Transverse colon (tissue), 4 donors: ENCODE results near the gene UAP1L1. TPM values are rescaled to one million over a fixed set of nuclear protein-coding genes. Genes with fewer than 3 reads are reported as not detected.
A peak's percentile ranks its signal among the peaks of the same experiment; 100 is the strongest.

ENCODE experiments used
- DNase-seq: peaks from one replicate; pipeline ENCODE4 v3.0.0-alpha.2; 2019
- H3K27ac ChIP-seq, 4 donors: fragments of 200-600 bp; sonication (generic); 2 replicates each; pipeline ENCODE4 v1.5.1; 2016 to 2018; ENCODE audit warnings: inconsistent platforms in 4 of 4
- H3K27me3 ChIP-seq: fragments of 200-600 bp; sonication (generic); 2 replicates; pipeline ENCODE4 v1.5.1; 2017; ENCODE audit warnings: inconsistent platforms
- H3K36me3 ChIP-seq, 4 donors: fragments of 200-600 bp; sonication (generic); 2 replicates each; pipeline ENCODE4 v1.5.1; 2017 to 2019; ENCODE audit warnings: inconsistent platforms in 4 of 4
- H3K4me1 ChIP-seq, 4 donors: fragments of 200-600 bp; sonication (generic); 2 replicates each; pipeline ENCODE4 v1.5.1; 2017 to 2020; ENCODE audit warnings: inconsistent platforms in 4 of 4
- H3K4me3 ChIP-seq, 4 donors: fragments of 200-600 bp; sonication (generic); 1 replicate in 1 of 4; 2 replicates in 3 of 4; pipeline versions ENCODE4 v1.5.1 to v1.6.1; 2017 to 2019; ENCODE audit warnings: inconsistent platforms in 4 of 4
- H3K9me3 ChIP-seq, 2 donors: fragments of 200-600 bp; sonication (generic); 2 replicates each; pipeline ENCODE4 v1.5.1; 2017 to 2019; ENCODE audit warnings: inconsistent platforms in 2 of 2
- EP300 ChIP-seq: sonication (generic); formaldehyde crosslinking; IDR thresholded peaks from one replicate; pipeline ENCODE4 v1.6.1; 2017; ENCODE audit warnings: antibody characterized with exemption, low read depth
- POLR2A ChIP-seq: fragments of 450-650 bp; IDR thresholded peaks from one replicate; pipeline ENCODE4 v1.6.1; 2016; ENCODE audit warnings: antibody characterized with exemption, mild to moderate bottlenecking, moderate library complexity
- POLR2AphosphoS5 ChIP-seq, 3 donors: sonication (generic); formaldehyde crosslinking; IDR thresholded peaks; one replicate each; pipeline ENCODE4 v1.6.1; 2016; ENCODE audit warnings: antibody characterized with exemption in 3 of 3
- WGBS, 2 donors: methylation state at CpG; one replicate each; pipeline ENCODE4 v1.1.5; 2018; ENCODE audit warnings: low coverage in 1 of 2; 5-methylcytosine and 5-hydroxymethylcytosine counted together
- in situ Hi-C, 4 donors: fragments of 200-750 bp; cut with MboI; loops; one replicate each; pipeline versions ENCODE4 v1.15.0 to v1.15.1; 2017; ENCODE audit warnings: low sequenced_read_pairs in 3 of 4, low pct_ligation_motif_present in 1 of 4, low pct_unique_long_range_greater_than_20kb in 1 of 4
- intact Hi-C: fragments of 100-400 bp; cut with DNase I; formaldehyde crosslinking; loops from one replicate; pipeline ENCODE4 v1.15.1; 2023; ENCODE audit warnings: low total_unique reads
- small RNA-seq, 4 donors: library from RNA; depleted of rRNA; stranded (forward); fragments of <200 nt; gene quantifications; one replicate each; pipeline ENCODE3, GENCODE V24; 2016
- total RNA-seq, 4 donors: library from RNA; depleted of rRNA; stranded (reverse); fragments of >200 nt; gene quantifications; one replicate each; pipeline ENCODE4 v1.1.0, GENCODE V29; 2016
- TF ChIP-seq, protein P1 (sequence below), 5 experiments: fragments of 200-600 bp in 3 of 5; fragments of 450-650 bp in 2 of 5; sonication (generic) in 3 of 5; IDR thresholded peaks; 1 replicate in 2 of 5; 2 replicates in 3 of 5; pipeline ENCODE4 v1.5.1; 2016 to 2017; ENCODE audit warnings: antibody characterized with exemption in 5 of 5, inconsistent platforms in 3 of 5, mild to moderate bottlenecking in 2 of 5, moderate library complexity in 1 of 5

The UAP1L1 gene
- total RNA-seq, 4 donors from 2014 or later, result 6.4 to 28.8 (median 11.7) TPM

- peak overlapping the region; percentile 71 to 82 (median 75) for H3K27ac ChIP-seq
- TF ChIP-seq, protein P1, sequence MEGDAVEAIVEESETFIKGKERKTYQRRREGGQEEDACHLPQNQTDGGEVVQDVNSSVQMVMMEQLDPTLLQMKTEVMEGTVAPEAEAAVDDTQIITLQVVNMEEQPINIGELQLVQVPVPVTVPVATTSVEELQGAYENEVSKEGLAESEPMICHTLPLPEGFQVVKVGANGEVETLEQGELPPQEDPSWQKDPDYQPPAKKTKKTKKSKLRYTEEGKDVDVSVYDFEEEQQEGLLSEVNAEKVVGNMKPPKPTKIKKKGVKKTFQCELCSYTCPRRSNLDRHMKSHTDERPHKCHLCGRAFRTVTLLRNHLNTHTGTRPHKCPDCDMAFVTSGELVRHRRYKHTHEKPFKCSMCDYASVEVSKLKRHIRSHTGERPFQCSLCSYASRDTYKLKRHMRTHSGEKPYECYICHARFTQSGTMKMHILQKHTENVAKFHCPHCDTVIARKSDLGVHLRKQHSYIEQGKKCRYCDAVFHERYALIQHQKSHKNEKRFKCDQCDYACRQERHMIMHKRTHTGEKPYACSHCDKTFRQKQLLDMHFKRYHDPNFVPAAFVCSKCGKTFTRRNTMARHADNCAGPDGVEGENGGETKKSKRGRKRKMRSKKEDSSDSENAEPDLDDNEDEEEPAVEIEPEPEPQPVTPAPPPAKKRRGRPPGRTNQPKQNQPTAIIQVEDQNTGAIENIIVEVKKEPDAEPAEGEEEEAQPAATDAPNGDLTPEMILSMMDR (IDR thresholded peaks at IDR 0.05), result no peak
- TF ChIP-seq POLR2A, result no peak
- TF ChIP-seq POLR2AphosphoS5 (IDR thresholded peaks at IDR 0.05), result no peak
- TF ChIP-seq EP300, result no peak
- H3K4me3 ChIP-seq, result peak overlapping the region; percentile 57 to 82 (median 62)
- no peak for DNase-seq
- no peaks in the 10 kb centered on the region for H3K9me3 ChIP-seq
- peaks cover 25% of the 10 kb centered on the region for H3K27me3 ChIP-seq
- 24% methylated on average over 34 of the region's 37 CpGs; no CpG with 5 or more reads in 1 of the 2 donors for WGBS, 2 donors
- H3K36me3 ChIP-seq, result no peaks in the 10 kb centered on the region
- H3K4me1 ChIP-seq, result peaks cover 10 to 35% (median 29%) of the 10 kb centered on the region in 4 donors
- in situ Hi-C loops, result loop anchor here in 2 of 4 donors (10.0 kb wide), 2 partner anchors 96 to 106 kb away; partner anchors contain the start of genes CYSRT1 (in 1 of the 2), RNF208 (in 1 of the 2), RNF224 (in 1 of the 2) and SLC34A3 (in 1 of the 2)
- intact Hi-C loops, result loop anchor here (5.0 kb wide), 1 partner anchor 98 kb away; the partner anchor contains the start of genes CYSRT1 and RNF224
Observed at GRCh38 chr9:137128862-137129455, 51.6 kb downstream of the UAP1L1 start.

DNA sequence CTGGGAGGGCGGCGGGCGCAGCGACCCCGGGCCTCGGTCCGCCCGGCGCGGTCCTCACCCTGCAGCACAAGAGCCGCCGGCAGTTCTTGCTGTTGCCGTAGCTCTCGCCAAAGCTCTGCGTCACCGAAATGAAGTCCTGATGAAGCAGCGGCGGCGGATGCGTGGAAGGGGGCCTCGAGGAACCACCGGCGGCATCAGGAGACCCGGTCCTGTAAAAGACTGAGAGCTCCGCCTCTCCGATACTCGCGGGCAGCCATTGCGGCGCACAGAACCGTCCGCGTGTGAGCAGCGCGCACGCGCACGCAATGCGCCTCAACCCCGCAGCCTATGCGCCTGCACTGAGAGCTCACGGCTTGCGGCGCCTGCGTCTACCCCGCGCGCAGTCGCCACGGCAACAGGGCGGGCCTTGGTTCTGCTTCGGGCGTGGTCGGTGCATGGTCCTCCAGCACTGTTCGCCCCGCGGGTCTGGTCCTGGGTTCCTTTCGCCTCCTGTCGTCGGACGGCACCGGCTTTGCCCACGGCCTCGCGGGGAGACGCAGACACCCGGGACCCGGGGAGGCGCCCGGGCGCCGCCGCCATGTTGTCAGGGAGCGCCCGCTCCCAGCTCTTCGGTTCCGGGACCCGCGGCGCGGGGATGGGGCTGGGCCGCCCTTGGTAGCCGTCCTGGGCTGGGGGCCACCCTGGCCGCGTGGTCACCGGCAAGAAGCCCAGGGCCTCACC lies 52.3 kb downstream of the UAP1L1 start:
- DNase-seq, result peak; percentile 91
- in situ Hi-C loops, result loop anchor here in 2 of 4 donors (10.0 kb wide), 2 partner anchors 95 to 105 kb away; partner anchors contain the start of genes CYSRT1 (in 1 of the 2), RNF208 (in 1 of the 2), RNF224 (in 1 of the 2) and SLC34A3 (in 1 of the 2)
- peak; percentile 63 to 77 (median 72) for TF ChIP-seq POLR2AphosphoS5 (IDR thresholded peaks at IDR 0.05)
- TF ChIP-seq EP300, result no peak
- TF ChIP-seq, protein P1 (IDR thresholded peaks at IDR 0.05), result peak in 1 of 5 experiments; percentile 15
- TF ChIP-seq POLR2A, result peak; percentile 39
- peaks cover 10 to 35% (median 29%) of the 10 kb centered on the region in 4 donors for H3K4me1 ChIP-seq
- H3K36me3 ChIP-seq, result no peaks in the 10 kb centered on the region
- no peaks in the 10 kb centered on the region for H3K9me3 ChIP-seq
- peaks cover 31% of the 10 kb centered on the region for H3K27me3 ChIP-seq
- intact Hi-C loops, result loop anchor here (5.0 kb wide), 1 partner anchor 98 kb away; the partner anchor contains the start of genes CYSRT1 and RNF224
- H3K4me3 ChIP-seq, result peak overlapping the region; percentile 57 to 82 (median 62)
- 2% methylated on average over 69 of the region's 86 CpGs; no CpG with 5 or more reads in 1 of the 2 donors for WGBS, 2 donors
- peak overlapping the region; percentile 71 to 82 (median 75) for H3K27ac ChIP-seq

DNA sequence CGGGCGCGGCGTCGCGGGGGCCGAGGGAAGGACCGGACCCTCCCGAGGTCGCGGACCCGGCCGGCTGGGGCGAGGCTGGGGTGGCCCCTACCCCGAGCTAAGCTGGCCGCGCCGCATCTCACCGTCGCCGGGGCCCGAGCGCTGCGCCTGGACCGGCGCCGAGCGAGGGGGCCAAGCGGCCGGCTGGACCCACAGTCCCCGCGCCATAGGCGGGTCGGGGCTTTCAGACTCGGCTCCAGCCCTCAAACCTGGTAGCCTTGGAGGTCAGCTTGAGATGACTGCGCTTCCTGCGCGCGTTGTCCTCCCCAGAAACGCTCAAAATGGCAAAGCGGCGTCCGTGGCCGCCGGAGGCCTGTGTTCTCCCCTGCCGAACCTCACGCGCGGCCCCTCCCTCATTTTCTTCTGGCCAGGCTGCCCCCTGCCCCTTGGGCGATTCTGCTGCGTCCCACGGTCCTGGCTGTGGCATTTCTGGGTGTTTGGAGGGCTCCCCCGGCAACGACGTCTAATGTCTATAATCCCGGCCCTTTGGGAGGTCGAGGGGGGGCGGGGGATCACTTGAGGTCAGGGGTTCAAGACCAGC lies 52.9 kb downstream of the UAP1L1 start:
- Histone ChIP-seq H3K27me3 (peaks cover 37% of the 10 kb centered on the region), H3K4me1 (peaks cover 10 to 35% (median 29%) of the 10 kb centered on the region in 4 donors), H3K4me3 (peak overlapping the region; percentile 57 to 82 (median 62)), H3K36me3 (no peaks in the 10 kb centered on the region), H3K27ac (peak overlapping the region; percentile 71 to 82 (median 75)), H3K9me3 (no peaks in the 10 kb centered on the region)
- in situ Hi-C loops (no loop called here), intact Hi-C loops (no loop called here)
- WGBS, 2 donors, result 40% methylated on average over 12 of the region's 58 CpGs; no CpG with 5 or more reads in 1 of the 2 donors
- TF ChIP-seq EP300 (no peak), POLR2AphosphoS5 (IDR thresholded peaks at IDR 0.05) (no peak), POLR2A (no peak)
- TF ChIP-seq, protein P1 (IDR thresholded peaks at IDR 0.05), result no peak
- no peak for DNase-seq

Small RNA genes lying within 50 kb of the gene (small RNA-seq; reads per million reads assigned to genes)
- 0 to 0.36 (median 0) reads per million in 4 donors for gene RF00153

Other genes starting within 250 kb of the UAP1L1 start
- 10 to 100 TPM in 3 of 4 donors, 1 to 10 TPM in 1; 9.8 to 26.5 (median 17.0) TPM for gene AJM1, start 235.0 kb upstream of the UAP1L1 start, total RNA-seq
- 100 to 1,000 TPM in 2 of 4 donors, 10 to 100 TPM in 2; 69.7 to 134 (median 107) TPM for gene PHPT1, start 228.1 kb upstream of the UAP1L1 start, total RNA-seq
- 10 to 100 TPM; 11.4 to 52.5 (median 23.2) TPM for gene MAMDC4, start 225.2 kb upstream of the UAP1L1 start, total RNA-seq
- gene EDF1, start 211.2 kb upstream of the UAP1L1 start, total RNA-seq, result 100 to 1,000 TPM; 353 to 618 (median 555) TPM
- 10 to 100 TPM; 12.5 to 60.6 (median 13.8) TPM for gene TRAF2, start 191.0 kb upstream of the UAP1L1 start, total RNA-seq
- 100 to 1,000 TPM; 294 to 820 (median 446) TPM for gene FBXW5, start 132.8 kb upstream of the UAP1L1 start, total RNA-seq
- gene C8G, start 132.3 kb upstream of the UAP1L1 start, total RNA-seq, result 1 to 10 TPM in 3 of 4 donors, not detected in 1; 4.3 to 7.9 (median 6.4) TPM
- 10 to 100 TPM in 1 of 4 donors, 1 to 10 TPM in 3; 1.2 to 52.7 (median 5.5) TPM for gene LCN12, start 125.2 kb upstream of the UAP1L1 start, total RNA-seq
- 10 to 100 TPM in 3 of 4 donors, 1 to 10 TPM in 1; 6.8 to 59.1 (median 17.8) TPM for gene PTGDS, start 100.0 kb upstream of the UAP1L1 start, total RNA-seq
- under 1 TPM in 2 of 4 donors, not detected in 2; 0.27 to 0.75 TPM for gene LCNL1, start 94.5 kb upstream of the UAP1L1 start, total RNA-seq
- gene PAXX, start 85.1 kb upstream of the UAP1L1 start, total RNA-seq, result 10 to 100 TPM; 49.3 to 85.2 (median 66.0) TPM
- 1 to 10 TPM in 2 of 4 donors, not detected in 2; 2.5 to 3.8 TPM for gene CLIC3, start 80.9 kb upstream of the UAP1L1 start, total RNA-seq
- gene ABCA2, start 49.3 kb upstream of the UAP1L1 start, total RNA-seq, result 100 to 1,000 TPM in 2 of 4 donors, 10 to 100 TPM in 2; 51.1 to 204 (median 96.5) TPM
- not detected for gene FUT7, start 45.4 kb upstream of the UAP1L1 start, total RNA-seq
- 100 to 1,000 TPM in 2 of 4 donors, 10 to 100 TPM in 2; 58.0 to 972 (median 274) TPM for gene NPDC1, start 31.3 kb upstream of the UAP1L1 start, total RNA-seq
- gene ENTPD2, start 23.5 kb upstream of the UAP1L1 start, total RNA-seq, result 10 to 100 TPM in 3 of 4 donors, 1 to 10 TPM in 1; 3.6 to 17.1 (median 14.1) TPM
- gene SAPCD2, start 7.0 kb upstream of the UAP1L1 start, total RNA-seq, result 10 to 100 TPM in 1 of 4 donors, 1 to 10 TPM in 2, under 1 TPM in 1; 0.37 to 37.2 (median 3.3) TPM
- 100 to 1,000 TPM in 1 of 4 donors, 10 to 100 TPM in 3; 56.5 to 106 (median 70.0) TPM for gene MAN1B1, start 9.5 kb downstream of the UAP1L1 start, total RNA-seq
- gene DPP7, start 37.2 kb downstream of the UAP1L1 start, total RNA-seq, result 100 to 1,000 TPM in 2 of 4 donors, 10 to 100 TPM in 2; 54.2 to 141 (median 103) TPM
- gene GRIN1, start 61.6 kb downstream of the UAP1L1 start, total RNA-seq, result under 1 TPM in 1 of 4 donors, not detected in 3; 0.14 TPM
- gene LRRC26, start 92.5 kb downstream of the UAP1L1 start, total RNA-seq, result 100 to 1,000 TPM in 1 of 4 donors, 10 to 100 TPM in 3; 31.8 to 437 (median 64.8) TPM
- gene TMEM210, start 94.5 kb downstream of the UAP1L1 start, total RNA-seq, result not detected
- gene ANAPC2, start 111.0 kb downstream of the UAP1L1 start, total RNA-seq, result 100 to 1,000 TPM in 2 of 4 donors, 10 to 100 TPM in 2; 37.0 to 176 (median 70.3) TPM
- 100 to 1,000 TPM in 2 of 4 donors, 10 to 100 TPM in 2; 93.5 to 104 (median 99.8) TPM for gene SSNA1, start 111.2 kb downstream of the UAP1L1 start, total RNA-seq
- 100 to 1,000 TPM in 2 of 4 donors, 10 to 100 TPM in 2; 76.2 to 228 (median 117) TPM for gene TPRN, start 123.2 kb downstream of the UAP1L1 start, total RNA-seq
- gene TMEM203, start 128.1 kb downstream of the UAP1L1 start, total RNA-seq, result 10 to 100 TPM; 18.9 to 42.1 (median 28.7) TPM
- 10 to 100 TPM; 14.3 to 47.5 (median 22.0) TPM for gene NDOR1, start 128.2 kb downstream of the UAP1L1 start, total RNA-seq
- gene RNF208, start 144.7 kb downstream of the UAP1L1 start, total RNA-seq, result 10 to 100 TPM in 1 of 4 donors, 1 to 10 TPM in 2, not detected in 1; 2.3 to 26.5 (median 7.5) TPM
- not detected for gene CYSRT1, start 147.7 kb downstream of the UAP1L1 start, total RNA-seq
- not detected for gene RNF224, start 150.0 kb downstream of the UAP1L1 start, total RNA-seq
- not detected for gene SLC34A3, start 153.4 kb downstream of the UAP1L1 start, total RNA-seq
- 100 to 1,000 TPM; 223 to 390 (median 348) TPM for gene TUBB4B, start 163.8 kb downstream of the UAP1L1 start, total RNA-seq
- not detected for gene STPG3, start 173.8 kb downstream of the UAP1L1 start, total RNA-seq
- gene NELFB, start 177.8 kb downstream of the UAP1L1 start, total RNA-seq, result 10 to 100 TPM; 28.1 to 90.5 (median 53.9) TPM
- gene TOR4A, start 200.2 kb downstream of the UAP1L1 start, total RNA-seq, result 100 to 1,000 TPM in 1 of 4 donors, 10 to 100 TPM in 3; 49.2 to 121 (median 71.7) TPM
- 100 to 1,000 TPM in 3 of 4 donors, 10 to 100 TPM in 1; 92.0 to 343 (median 134) TPM for gene NRARP, start 224.8 kb downstream of the UAP1L1 start, total RNA-seq